Breast epithelium (tissue), 3 donors: Measurements from ENCODE around the gene USP24.

Experiments
- POLR2A ChIP-seq: fragments of 450-650 bp; IDR thresholded peaks from one replicate; pipeline ENCODE4 v1.6.1; 2016; ENCODE audit warnings: antibody characterized with exemption, mild to moderate bottlenecking, moderate library complexity
- POLR2AphosphoS5 ChIP-seq, 3 donors: sonication (generic); formaldehyde crosslinking; IDR thresholded peaks; one replicate each; pipeline ENCODE4 v1.6.1; 2017; ENCODE audit warnings: antibody characterized with exemption in 3 of 3
- TF ChIP-seq, protein P1 (sequence below), 3 donors: fragments of 450-650 bp; IDR thresholded peaks; one replicate each; pipeline ENCODE4 v1.5.1; 2016 to 2017; ENCODE audit warnings: antibody characterized with exemption in 3 of 3, mild to moderate bottlenecking in 3 of 3, moderate library complexity in 3 of 3

DNA sequence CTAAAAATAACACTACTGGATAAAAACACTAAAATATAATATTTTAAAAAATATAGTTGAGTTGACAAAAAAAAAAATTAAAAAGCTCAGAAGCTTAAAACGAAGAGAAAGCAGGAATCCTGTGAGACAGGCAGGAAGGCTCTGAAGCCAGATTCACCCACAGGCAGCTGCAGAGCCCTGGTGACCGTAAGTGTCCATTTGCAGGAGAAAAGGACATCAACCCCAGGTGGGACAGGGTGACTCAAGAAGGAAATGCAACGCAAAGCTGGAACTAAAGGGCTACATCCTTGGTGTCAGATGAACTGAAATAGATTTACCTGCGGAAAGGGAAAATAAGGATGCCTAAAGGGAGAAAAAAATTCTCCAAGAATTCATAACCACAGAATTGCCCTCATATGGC lies 46.8 kb downstream of the USP24 start:
- TF ChIP-seq, protein P1, sequence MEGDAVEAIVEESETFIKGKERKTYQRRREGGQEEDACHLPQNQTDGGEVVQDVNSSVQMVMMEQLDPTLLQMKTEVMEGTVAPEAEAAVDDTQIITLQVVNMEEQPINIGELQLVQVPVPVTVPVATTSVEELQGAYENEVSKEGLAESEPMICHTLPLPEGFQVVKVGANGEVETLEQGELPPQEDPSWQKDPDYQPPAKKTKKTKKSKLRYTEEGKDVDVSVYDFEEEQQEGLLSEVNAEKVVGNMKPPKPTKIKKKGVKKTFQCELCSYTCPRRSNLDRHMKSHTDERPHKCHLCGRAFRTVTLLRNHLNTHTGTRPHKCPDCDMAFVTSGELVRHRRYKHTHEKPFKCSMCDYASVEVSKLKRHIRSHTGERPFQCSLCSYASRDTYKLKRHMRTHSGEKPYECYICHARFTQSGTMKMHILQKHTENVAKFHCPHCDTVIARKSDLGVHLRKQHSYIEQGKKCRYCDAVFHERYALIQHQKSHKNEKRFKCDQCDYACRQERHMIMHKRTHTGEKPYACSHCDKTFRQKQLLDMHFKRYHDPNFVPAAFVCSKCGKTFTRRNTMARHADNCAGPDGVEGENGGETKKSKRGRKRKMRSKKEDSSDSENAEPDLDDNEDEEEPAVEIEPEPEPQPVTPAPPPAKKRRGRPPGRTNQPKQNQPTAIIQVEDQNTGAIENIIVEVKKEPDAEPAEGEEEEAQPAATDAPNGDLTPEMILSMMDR (IDR thresholded peaks at IDR 0.05): no peak
- TF ChIP-seq POLR2A (no peak), POLR2AphosphoS5 (IDR thresholded peaks at IDR 0.05) (no peak)
